ENCODE data around the gene TRIM29. TPM values are rescaled to one million over a fixed set of nuclear protein-coding genes. Genes with fewer than 3 reads are reported as not detected.

Gene TRIM29
- total and polyA plus RNA-seq, 10 of the 15 experiments (the other 5 are each of a cell fraction or from before 2014, with no cell fraction given): 0.08 to 0.67 (median 0.26) TPM; not detected in 5

- H4K20me1 ChIP-seq (ENCODE audit: control insufficient read depth, insufficient read depth): no peaks in the 10 kb centered on the region
- intact Hi-C loops (cut with micrococcal nuclease; ENCODE audit: unreplicated experiment) (no loop called here), in situ Hi-C loops (cut with MboI) (no loop called here)
- H3K27ac ChIP-seq (ENCODE audit: control insufficient read depth, insufficient read depth): no peak overlapping the region
- no peaks in the 10 kb centered on the region for H3K9me3 ChIP-seq (replicated peaks; ENCODE audit: control insufficient read depth, insufficient read depth, low read length)
- SMC1A ChIA-PET (ENCODE audit: uncharacterized antibody, unreplicated experiment): no interaction called here
- no peak for DNase-seq (ENCODE audit: low read depth, low spot score)
- H3K4me3 ChIP-seq: no peak overlapping the region
- H2AFZ ChIP-seq (ENCODE audit: control insufficient read depth, low read depth, low read length): no peak overlapping the region
- 7% methylated on average over 8 of the region's 8 CpGs for WGBS (ENCODE audit: insufficient coverage, insufficient replicate concordance, low lambda C conversion rate, missing lambda C conversion rate)
- BruUV-seq (replicated peaks): no TSS peak
- H3K27me3 ChIP-seq (replicated peaks in 1 of 2; ENCODE audit: control insufficient read depth in 2 of 2, insufficient read depth in 2 of 2, low read length in 1 of 2): peaks cover 8 to 14% of the 10 kb centered on the region in 2 experiments
- ATAC-seq: no peak
- H3K4me1 ChIP-seq (ENCODE audit: control insufficient read depth, insufficient read depth, low read length): no peaks in the 10 kb centered on the region
- no peak for FAIRE-seq
- no peak overlapping the region for H3K9ac ChIP-seq (ENCODE audit: control insufficient read depth, insufficient read depth, low read length)
- H3K79me2 ChIP-seq (ENCODE audit: control insufficient read depth, insufficient read depth, low read length): no peaks in the 10 kb centered on the region
- CTCF ChIA-PET: no interaction called here
- RAD21 ChIA-PET (ENCODE audit: unreplicated experiment): no interaction called here
- POLR2A ChIA-PET: no interaction called here
- no peak overlapping the region for H3K4me2 ChIP-seq (ENCODE audit: control insufficient read depth, insufficient read depth)
- H3K36me3 ChIP-seq (ENCODE audit: control insufficient read depth in 2 of 2, insufficient read depth in 2 of 2, low read length in 1 of 2): no peaks in the 10 kb centered on the region
- TF ChIP-seq SREBF2 (IDR thresholded peaks at IDR 0.05; ENCODE audit: low read length): no peak
- no peak for TF ChIP-seq HCFC1 (IDR thresholded peaks at IDR 0.05; ENCODE audit: low read length)
- no peak for TF ChIP-seq NKRF (conservative IDR thresholded peaks at IDR 0.05)
- no peak for TF ChIP-seq ZBTB40 (IDR thresholded peaks at IDR 0.05; ENCODE audit: borderline replicate concordance)
- TF ChIP-seq SUZ12 (IDR thresholded peaks at IDR 0.05; ENCODE audit: unreplicated experiment): no peak
- no peak for TF ChIP-seq SUPT20H (IDR thresholded peaks at IDR 0.05; ENCODE audit: borderline replicate concordance, control insufficient read depth, low read depth, low read length)
- TF ChIP-seq RAD21 (IDR thresholded peaks at IDR 0.05; ENCODE audit: insufficient read depth, low read depth, low read length): no peak
- TF ChIP-seq NBN (IDR thresholded peaks at IDR 0.05): no peak
- TF ChIP-seq ZNF622 (IDR thresholded peaks at IDR 0.05): no peak
- no peak for TF ChIP-seq NRF1 (conservative IDR thresholded peaks at IDR 0.05; ENCODE audit: low read depth, low read length)
- TF ChIP-seq PRDM15 (CRISPR knock-in tag; IDR thresholded peaks at IDR 0.05): no peak
- TF ChIP-seq EED (IDR thresholded peaks at IDR 0.05; ENCODE audit: low read depth): no peak
- no peak for TF ChIP-seq NFYA (IDR thresholded peaks at IDR 0.05; ENCODE audit: borderline replicate concordance, low read depth, low read length)
- no peak for TF ChIP-seq MXI1 (IDR thresholded peaks at IDR 0.05; ENCODE audit: low read depth, low read length)
- TF ChIP-seq LARP7 (IDR thresholded peaks at IDR 0.05): no peak
Observed at GRCh38 chr11:120130176-120130980, 7.5 kb downstream of the TRIM29 start.
